DOHH2 (cell line): ENCODE results near the gene DIP2C.

Source experiments
- EZH2phosphoT487 ChIP-seq: fragments of 200-600 bp; sonication (generic); IDR thresholded peaks from 2 replicates; pipeline ENCODE4 v1.6.1; 2017; ENCODE audit warnings: borderline replicate concordance, mild to moderate bottlenecking, antibody characterized with exemption, low read length, moderate library complexity, mixed read lengths
- TF ChIP-seq, protein P1 (sequence below): fragments of 200-600 bp; sonication (generic); IDR thresholded peaks from one replicate; pipeline ENCODE4 v1.5.1; 2014; ENCODE audit warnings: antibody characterized with exemption, mild to moderate bottlenecking, low read depth, low read length; ENCODE audit not compliant: poor library complexity, severe bottlenecking

DNA sequence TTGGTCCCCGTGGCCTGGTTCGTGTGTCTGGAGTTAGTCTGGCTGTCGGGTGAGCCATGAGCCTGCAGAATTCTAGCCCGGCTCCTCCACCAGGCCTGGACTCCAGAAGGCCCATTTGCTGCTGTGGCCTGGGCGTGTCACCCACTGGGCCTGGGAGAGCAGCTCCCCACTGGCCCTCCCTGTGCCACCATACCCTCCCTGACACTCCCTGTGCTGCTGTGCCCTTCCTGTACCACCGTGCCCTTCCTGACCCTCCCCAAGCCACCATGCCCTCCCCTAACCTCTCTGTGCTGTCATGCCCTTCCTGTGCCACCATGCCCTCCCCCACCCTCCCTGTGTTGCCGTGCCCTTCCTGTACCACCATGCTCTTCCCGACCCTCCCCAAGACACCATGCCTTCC, 39.1 kb upstream of the DIP2C start:
- TF ChIP-seq, protein P1, sequence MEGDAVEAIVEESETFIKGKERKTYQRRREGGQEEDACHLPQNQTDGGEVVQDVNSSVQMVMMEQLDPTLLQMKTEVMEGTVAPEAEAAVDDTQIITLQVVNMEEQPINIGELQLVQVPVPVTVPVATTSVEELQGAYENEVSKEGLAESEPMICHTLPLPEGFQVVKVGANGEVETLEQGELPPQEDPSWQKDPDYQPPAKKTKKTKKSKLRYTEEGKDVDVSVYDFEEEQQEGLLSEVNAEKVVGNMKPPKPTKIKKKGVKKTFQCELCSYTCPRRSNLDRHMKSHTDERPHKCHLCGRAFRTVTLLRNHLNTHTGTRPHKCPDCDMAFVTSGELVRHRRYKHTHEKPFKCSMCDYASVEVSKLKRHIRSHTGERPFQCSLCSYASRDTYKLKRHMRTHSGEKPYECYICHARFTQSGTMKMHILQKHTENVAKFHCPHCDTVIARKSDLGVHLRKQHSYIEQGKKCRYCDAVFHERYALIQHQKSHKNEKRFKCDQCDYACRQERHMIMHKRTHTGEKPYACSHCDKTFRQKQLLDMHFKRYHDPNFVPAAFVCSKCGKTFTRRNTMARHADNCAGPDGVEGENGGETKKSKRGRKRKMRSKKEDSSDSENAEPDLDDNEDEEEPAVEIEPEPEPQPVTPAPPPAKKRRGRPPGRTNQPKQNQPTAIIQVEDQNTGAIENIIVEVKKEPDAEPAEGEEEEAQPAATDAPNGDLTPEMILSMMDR: no peak
- no peak for TF ChIP-seq EZH2phosphoT487
